ENCODE data around the gene MICAL3. TPM values are rescaled to one million over a fixed set of nuclear protein-coding genes. Genes with fewer than 3 reads are reported as not detected.

MICAL3 gene
- total RNA-seq, 4 donors from 2014 or later = 45.2 to 56.3 (median 46.3) TPM

DNA sequence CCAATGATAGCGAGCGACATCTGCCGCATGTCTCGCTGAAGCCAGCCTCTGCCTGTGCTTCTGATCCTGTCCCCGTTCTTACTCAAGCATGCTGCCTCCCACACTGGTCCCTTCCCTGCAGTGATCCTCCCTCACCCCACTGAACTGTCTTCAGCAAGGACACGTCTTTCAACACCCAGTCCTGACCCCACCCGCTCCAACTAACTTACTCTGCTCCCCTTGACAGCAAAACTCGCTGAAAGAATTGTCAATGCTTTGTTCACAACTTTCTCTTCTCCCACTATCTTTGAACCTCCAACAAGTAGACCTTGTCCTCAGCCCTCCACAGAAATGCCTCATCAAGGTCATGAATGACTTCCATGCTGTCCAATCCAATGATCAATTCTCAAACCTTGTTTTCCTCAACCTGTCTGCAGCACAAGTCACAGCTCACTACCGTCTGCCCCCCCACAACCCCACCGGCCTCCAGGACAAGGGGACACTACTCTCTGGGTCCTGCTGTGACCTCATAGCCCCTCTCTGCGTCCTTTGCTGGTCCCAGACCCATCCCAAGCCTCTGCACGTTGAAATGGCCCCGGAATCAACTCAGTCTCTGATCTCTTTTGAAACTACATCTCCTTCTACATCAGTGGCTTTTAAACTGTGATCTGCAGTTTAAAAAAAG, 108.0 kb downstream of the MICAL3 start:
- WGBS, 2 donors = 80% methylated on average over 13 of the region's 13 CpGs
- no peak for DNase-seq (ENCODE audit: low spot score in 2 of 2)
- H3K27ac ChIP-seq = no peak overlapping the region

DNA sequence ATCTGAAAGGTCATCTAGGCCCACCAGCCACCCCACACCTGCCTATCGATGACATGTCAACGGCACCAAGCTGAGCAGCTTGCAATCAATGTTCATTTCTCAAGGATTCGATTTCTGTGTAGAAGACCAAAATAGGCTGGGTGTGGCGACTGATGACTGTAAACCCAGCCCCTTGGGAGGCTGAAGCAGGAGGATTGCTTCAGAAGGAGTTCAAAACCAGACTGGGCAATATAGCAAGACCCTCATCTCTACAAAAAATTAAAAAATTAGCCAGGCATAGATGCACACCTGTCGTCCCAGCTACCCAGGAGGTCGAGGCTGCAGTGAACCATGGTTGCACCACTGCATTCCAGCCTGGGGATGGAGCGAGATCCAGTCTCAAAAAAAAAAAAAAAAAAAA, 108.7 kb downstream of the MICAL3 start:
- Histone ChIP-seq H3K4me3 (no peak overlapping the region), H3K4me1 (peaks cover 0 to 73% (median 27%) of the 10 kb centered on the region in 4 donors), H3K36me3 (no peaks in the 10 kb centered on the region), H3K27me3 (no peaks in the 10 kb centered on the region), H3K27ac (no peak overlapping the region), H3K9me3 (no peaks in the 10 kb centered on the region)
- WGBS, 2 donors = 90 to 92% methylated on average over 7 of the region's 7 CpGs
- no peak for DNase-seq (ENCODE audit: low spot score in 2 of 2)
- TF ChIP-seq, protein P1, sequence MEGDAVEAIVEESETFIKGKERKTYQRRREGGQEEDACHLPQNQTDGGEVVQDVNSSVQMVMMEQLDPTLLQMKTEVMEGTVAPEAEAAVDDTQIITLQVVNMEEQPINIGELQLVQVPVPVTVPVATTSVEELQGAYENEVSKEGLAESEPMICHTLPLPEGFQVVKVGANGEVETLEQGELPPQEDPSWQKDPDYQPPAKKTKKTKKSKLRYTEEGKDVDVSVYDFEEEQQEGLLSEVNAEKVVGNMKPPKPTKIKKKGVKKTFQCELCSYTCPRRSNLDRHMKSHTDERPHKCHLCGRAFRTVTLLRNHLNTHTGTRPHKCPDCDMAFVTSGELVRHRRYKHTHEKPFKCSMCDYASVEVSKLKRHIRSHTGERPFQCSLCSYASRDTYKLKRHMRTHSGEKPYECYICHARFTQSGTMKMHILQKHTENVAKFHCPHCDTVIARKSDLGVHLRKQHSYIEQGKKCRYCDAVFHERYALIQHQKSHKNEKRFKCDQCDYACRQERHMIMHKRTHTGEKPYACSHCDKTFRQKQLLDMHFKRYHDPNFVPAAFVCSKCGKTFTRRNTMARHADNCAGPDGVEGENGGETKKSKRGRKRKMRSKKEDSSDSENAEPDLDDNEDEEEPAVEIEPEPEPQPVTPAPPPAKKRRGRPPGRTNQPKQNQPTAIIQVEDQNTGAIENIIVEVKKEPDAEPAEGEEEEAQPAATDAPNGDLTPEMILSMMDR (IDR thresholded peaks at IDR 0.05) = no peak
- TF ChIP-seq POLR2A (IDR thresholded peaks at IDR 0.05) = no peak
- TF ChIP-seq EP300 (IDR thresholded peaks at IDR 0.05) = no peak

More for the DNA sequence above, 108.0 kb downstream of the MICAL3 start:
- no peaks in the 10 kb centered on the region for H3K36me3 ChIP-seq
- TF ChIP-seq EP300 (IDR thresholded peaks at IDR 0.05) (no peak), POLR2A (IDR thresholded peaks at IDR 0.05) (no peak)
- TF ChIP-seq, protein P1 (IDR thresholded peaks at IDR 0.05) = no peak
- H3K4me3 ChIP-seq = no peak overlapping the region
- no peaks in the 10 kb centered on the region for H3K27me3 ChIP-seq
- no peaks in the 10 kb centered on the region for H3K9me3 ChIP-seq
- peaks cover 0 to 73% (median 29%) of the 10 kb centered on the region in 4 donors for H3K4me1 ChIP-seq

DNA sequence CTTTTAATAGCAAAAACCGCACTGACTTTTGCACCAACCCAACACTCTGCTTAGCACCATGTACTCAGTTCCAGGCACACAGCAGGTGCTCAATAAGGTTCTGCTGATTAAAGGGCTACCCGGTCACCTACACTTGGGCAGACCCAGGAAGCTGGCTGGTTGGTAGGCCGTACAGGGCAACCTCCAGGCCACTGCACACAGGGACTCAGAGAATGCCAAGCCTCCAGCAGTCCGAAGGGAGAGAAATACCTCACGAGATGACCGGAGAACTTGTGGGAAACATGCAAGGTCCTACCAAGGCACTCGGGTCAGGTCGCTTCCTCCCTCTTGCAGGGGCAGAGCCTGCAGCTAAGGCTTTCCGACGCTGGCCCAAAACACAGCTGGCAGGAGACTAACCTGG, 109.2 kb downstream of the MICAL3 start:
- DNase-seq (ENCODE audit: low spot score in 2 of 2) = no peak
- Histone ChIP-seq H3K27me3 (no peaks in the 10 kb centered on the region), H3K36me3 (no peaks in the 10 kb centered on the region), H3K27ac (no peak overlapping the region), H3K4me3 (no peak overlapping the region), H3K9me3 (no peaks in the 10 kb centered on the region), H3K4me1 (peaks cover 0 to 73% (median 25%) of the 10 kb centered on the region in 4 donors)
- 95 to 96% methylated on average over 9 to 10 of the region's 10 CpGs for WGBS, 2 donors
- TF ChIP-seq, protein P1 (IDR thresholded peaks at IDR 0.05) = no peak
- TF ChIP-seq EP300 (IDR thresholded peaks at IDR 0.05) (no peak), POLR2A (IDR thresholded peaks at IDR 0.05) (no peak)

DNA sequence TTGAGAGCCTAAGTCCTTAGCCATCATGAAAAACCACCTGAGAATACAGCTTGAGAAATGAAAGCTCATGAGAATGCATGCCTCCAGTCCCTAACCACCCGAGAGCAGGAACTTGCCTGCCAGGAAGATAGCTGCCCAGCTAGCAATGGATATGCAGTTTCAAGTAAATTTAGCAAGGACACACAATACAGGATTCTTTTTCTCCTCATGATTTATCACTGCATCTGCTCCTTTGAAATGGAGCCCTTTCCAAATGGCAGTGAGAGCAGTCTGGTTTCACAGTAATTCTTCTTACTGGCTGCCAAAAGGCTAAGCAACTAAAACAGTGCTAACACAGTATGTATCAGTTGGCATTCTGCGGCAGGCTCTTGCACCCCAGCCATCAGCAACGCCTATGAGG, 109.9 kb downstream of the MICAL3 start:
- H3K27me3 ChIP-seq = no peaks in the 10 kb centered on the region
- no peak for TF ChIP-seq EP300 (IDR thresholded peaks at IDR 0.05)
- no peak for TF ChIP-seq POLR2A (IDR thresholded peaks at IDR 0.05)
- peak overlapping the region in 2 of 4 donors; percentile 30 to 58 for H3K27ac ChIP-seq
- no peaks in the 10 kb centered on the region for H3K36me3 ChIP-seq
- H3K9me3 ChIP-seq = no peaks in the 10 kb centered on the region
- H3K4me1 ChIP-seq = peaks cover 0 to 73% (median 23%) of the 10 kb centered on the region in 4 donors
- 41 to 60% methylated on average over 3 of the region's 3 CpGs for WGBS, 2 donors
- DNase-seq (ENCODE audit: low spot score in 2 of 2) = no peak
- no peak overlapping the region for H3K4me3 ChIP-seq

DNA sequence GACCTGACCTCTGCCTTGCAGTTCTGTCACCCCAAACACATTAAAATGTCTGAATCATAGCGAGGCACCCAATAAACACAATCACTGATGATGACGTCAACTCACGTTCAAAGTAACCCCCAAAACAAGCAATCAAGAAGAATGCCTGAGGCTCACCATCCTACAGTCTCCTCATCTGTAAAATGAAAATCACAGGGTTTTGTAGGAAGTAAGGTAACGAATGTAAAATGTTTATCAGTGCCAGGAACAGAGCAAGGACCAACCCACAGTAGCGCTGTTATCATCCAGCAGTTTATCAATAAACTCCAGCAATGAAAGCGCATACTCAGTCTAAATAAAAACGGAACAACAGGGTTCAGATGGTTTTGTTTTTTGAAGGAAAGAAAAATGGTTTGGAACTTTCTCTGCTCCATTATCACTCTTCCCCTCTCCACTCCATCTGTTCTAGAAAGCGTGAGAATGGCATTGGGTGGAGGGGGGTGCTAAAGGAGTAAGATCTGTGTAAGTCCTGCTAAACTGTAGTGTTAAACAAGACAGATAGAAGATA, 110.5 kb downstream of the MICAL3 start:
- peaks cover 0 to 73% (median 24%) of the 10 kb centered on the region in 4 donors for H3K4me1 ChIP-seq
- TF ChIP-seq, protein P1 (IDR thresholded peaks at IDR 0.05) = no peak
- TF ChIP-seq EP300 (IDR thresholded peaks at IDR 0.05) (no peak), POLR2A (IDR thresholded peaks at IDR 0.05) (no peak)
- no peak for DNase-seq (ENCODE audit: low spot score in 2 of 2)
- no peaks in the 10 kb centered on the region for H3K36me3 ChIP-seq
- H3K4me3 ChIP-seq = no peak overlapping the region
- H3K9me3 ChIP-seq = no peaks in the 10 kb centered on the region
- no peaks in the 10 kb centered on the region for H3K27me3 ChIP-seq
- peak overlapping the region in 1 of 4 donors; percentile 58 for H3K27ac ChIP-seq
- 72 to 73% methylated on average over 8 of the region's 8 CpGs for WGBS, 2 donors

Data from tibial nerve (tissue), 4 donors.